Natural killer cell treated with Interleukin-12 subunit alpha and Interleukin-12 subunit beta and Interleukin-15 and Interleukin-18, amount 100 ng/mL, for 72 hours (primary cell): ENCODE measurements around the gene SMIM35. TPM values are rescaled to one million over a fixed set of nuclear protein-coding genes. Genes with fewer than 3 reads are reported as not detected.

Experiments used
- ATAC-seq, 2 donors: fragments of 150-1000 bp; cut with Tn5 transposase in 1 of 2; sonication (Bioruptor Pico), chemical (Tn5 transposase) in 1 of 2; 2 replicates each; pipeline ENCODE4 v1.10.0; 2021
- DNase-seq: peaks from one replicate; pipeline ENCODE4 v3.0.0; 2022; ENCODE audit warnings: low spot score
- H3K27ac Mint-ChIP-seq, 2 donors: 1 replicate in 1 of 2; 2 replicates in 1 of 2; pipeline ENCODE4 v1.8.0; 2022; ENCODE audit warnings: mixed read lengths in 2 of 2, mild to moderate bottlenecking in 1 of 2, moderate library complexity in 1 of 2
- H3K27me3 Mint-ChIP-seq, 2 donors: 1 replicate in 1 of 2; 2 replicates in 1 of 2; pipeline ENCODE4 v1.8.0; 2022; ENCODE audit warnings: mixed read lengths in 2 of 2
- H3K36me3 Mint-ChIP-seq: one replicate; pipeline ENCODE4 v1.8.0; 2022; ENCODE audit warnings: mixed read lengths
- H3K4me1 Mint-ChIP-seq, 2 donors: 1 replicate in 1 of 2; 2 replicates in 1 of 2; pipeline ENCODE4 v1.8.0; 2022; ENCODE audit warnings: low read depth in 2 of 2, mixed read lengths in 2 of 2, mild to moderate bottlenecking in 1 of 2
- H3K4me3 Mint-ChIP-seq: one replicate; pipeline ENCODE4 v1.8.0; 2022; ENCODE audit warnings: mixed read lengths
- H3K9me3 Mint-ChIP-seq: 2 replicates; pipeline ENCODE4 v1.8.0; 2022; ENCODE audit warnings: mixed read lengths
- total RNA-seq, 2 donors: library from RNA; stranded (reverse); gene quantifications; one replicate each; pipeline ENCODE4 v1.2.3, GENCODE V29; 2022

SMIM35 gene
- total RNA-seq, 2 donors from 2014 or later = not detected

DNA sequence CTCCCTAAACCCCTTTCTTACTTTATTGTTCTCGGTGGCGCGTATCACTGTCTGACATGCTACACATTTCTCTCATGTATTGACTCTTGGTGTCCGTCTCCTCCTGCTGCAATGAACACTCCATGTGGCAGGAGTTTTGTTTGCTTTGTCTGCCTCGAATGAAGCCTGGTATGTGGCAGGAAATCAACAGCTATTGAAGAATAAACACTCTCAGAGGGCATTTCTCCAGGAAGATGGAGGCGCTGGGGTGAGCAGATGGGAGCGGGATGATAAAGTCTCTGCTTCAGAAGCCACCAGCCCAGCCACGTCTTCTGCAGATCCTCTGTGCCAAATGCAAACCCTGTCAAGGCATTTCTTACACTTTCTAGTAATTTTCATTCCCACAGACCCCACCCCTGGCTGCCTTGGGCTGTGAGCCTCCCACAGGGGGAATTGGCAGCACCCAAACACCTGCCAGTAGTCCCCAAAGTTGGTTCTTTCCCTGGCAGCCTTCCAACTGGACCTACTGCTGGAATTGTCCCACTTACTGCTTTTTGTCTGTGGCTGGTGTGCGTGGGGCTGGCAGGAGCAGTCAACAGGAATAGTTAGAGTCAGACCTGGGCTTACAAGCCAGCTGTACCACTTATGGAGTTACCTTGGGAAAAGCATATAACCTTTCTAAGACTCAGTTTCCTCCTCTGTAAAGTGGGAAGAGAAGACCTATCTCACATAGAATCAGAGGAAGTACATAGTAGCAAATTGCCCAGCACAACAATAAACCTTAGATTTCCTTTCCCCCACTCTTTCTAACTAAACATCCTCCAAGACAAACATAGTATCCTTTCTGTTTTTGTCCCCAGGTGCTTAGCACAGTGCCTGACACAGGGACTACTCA lies 113.9 kb downstream of the SMIM35 start:
- Mint-ChIP-seq H3K36me3 (no peaks in the 10 kb centered on the region), H3K4me3 (peak overlapping the region; percentile 23), H3K4me1 (peaks cover 57 to 71% of the 10 kb centered on the region in 2 donors), H3K27me3 (no peaks in the 10 kb centered on the region), H3K9me3 (no peaks in the 10 kb centered on the region), H3K27ac (peak overlapping the region; percentile 32 to 89)
- ATAC-seq (no peak), DNase-seq (no peak)

- Mint-ChIP-seq H3K27ac (peak overlapping the region in 1 of 2 donors; percentile 89), H3K36me3 (no peaks in the 10 kb centered on the region), H3K9me3 (no peaks in the 10 kb centered on the region), H3K4me3 (no peak overlapping the region), H3K4me1 (peaks cover 55 to 64% of the 10 kb centered on the region in 2 donors), H3K27me3 (no peaks in the 10 kb centered on the region)
- no peak for ATAC-seq
- no peak for DNase-seq
Observed at GRCh38 chr11:117972044-117972443, 114.7 kb downstream of the SMIM35 start.

DNA sequence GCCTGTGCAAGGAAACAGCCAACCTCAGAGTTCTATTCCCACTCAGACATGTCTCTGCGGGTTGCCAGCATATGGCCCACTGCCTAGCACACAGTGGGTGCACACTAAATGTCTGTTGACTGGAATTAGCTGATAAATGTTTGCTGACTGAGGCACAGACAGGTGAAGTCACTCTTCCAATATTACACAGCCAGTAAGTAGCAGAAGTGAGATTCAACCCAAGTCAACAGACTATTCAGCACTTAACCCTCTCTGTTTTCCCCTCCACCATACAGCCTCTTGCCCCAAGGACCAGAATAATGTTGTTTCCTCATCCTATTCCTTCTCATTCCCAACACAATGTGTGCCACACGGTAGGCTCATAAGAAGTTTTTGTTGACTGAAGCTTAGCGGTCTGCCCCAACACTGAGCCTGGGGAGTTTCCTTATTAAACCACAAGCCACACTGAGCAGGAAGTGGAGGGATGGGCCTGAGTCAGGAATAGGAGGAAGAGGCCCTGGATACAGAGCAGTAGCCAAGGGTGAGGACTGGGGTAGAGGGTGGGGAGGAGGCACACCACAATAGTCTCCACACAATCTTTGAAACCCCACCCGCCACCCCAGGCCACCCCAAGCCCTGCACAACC lies 116.3 kb downstream of the SMIM35 start:
- Mint-ChIP-seq H3K36me3 (no peaks in the 10 kb centered on the region), H3K9me3 (no peaks in the 10 kb centered on the region), H3K4me1 (peaks cover 52 to 56% of the 10 kb centered on the region in 2 donors), H3K4me3 (peak overlapping the region; percentile 64), H3K27ac (peak overlapping the region; percentile 67 to 89), H3K27me3 (no peaks in the 10 kb centered on the region)
- DNase-seq (peak; percentile 80), ATAC-seq (peak; percentile 80 to 87)

DNA sequence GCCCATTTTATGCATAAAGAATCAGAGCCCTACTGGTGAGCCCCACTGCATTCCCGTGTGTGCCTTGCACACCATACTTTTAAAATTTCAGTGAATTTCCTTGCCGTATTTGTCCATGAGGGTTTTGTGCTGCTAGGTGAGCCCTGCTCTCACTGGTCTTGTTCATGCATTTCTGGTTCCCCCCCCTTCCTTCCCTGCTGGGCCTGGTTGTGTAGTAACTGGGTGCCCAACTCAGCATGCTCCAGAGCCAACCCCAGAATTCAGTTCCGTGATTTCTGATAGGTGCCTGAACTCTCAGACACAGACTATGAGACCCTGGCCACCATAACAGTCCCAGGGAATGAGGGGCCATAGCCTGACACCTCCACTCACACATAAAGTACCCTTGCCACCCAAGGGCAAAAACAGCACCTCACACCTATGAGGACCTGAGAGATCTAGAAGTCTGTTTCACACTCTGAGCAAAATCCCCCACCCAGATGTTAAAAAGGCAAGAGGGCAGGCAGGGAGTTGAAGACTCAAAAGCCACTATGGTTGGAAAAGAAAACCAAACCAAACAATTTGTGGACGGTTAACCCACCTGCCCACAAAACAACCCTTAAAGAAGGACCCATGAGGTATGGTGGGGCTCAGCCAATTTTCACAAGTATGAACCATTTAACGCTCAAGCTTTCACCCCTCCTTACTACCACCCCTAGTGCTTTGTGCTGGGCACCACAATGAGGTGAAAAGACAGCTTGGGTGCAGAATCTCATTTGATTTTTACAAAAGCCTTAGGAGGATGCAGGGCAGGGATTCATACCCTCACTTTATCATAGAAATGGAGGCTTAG lies 117.4 kb downstream of the SMIM35 start:
- Mint-ChIP-seq H3K27me3 (no peaks in the 10 kb centered on the region), H3K9me3 (no peaks in the 10 kb centered on the region), H3K4me3 (peak overlapping the region; percentile 64), H3K4me1 (peaks cover 47 to 49% of the 10 kb centered on the region in 2 donors), H3K36me3 (no peaks in the 10 kb centered on the region), H3K27ac (peak overlapping the region; percentile 67 to 89)
- ATAC-seq (peak in 1 of 2 donors; percentile 60), DNase-seq (no peak)

- ATAC-seq = no peak
- Mint-ChIP-seq H3K36me3 (no peaks in the 10 kb centered on the region), H3K27me3 (no peaks in the 10 kb centered on the region), H3K4me1 (peaks cover 27 to 32% of the 10 kb centered on the region in 2 donors), H3K9me3 (no peaks in the 10 kb centered on the region), H3K4me3 (no peak overlapping the region), H3K27ac (no peak overlapping the region)
- DNase-seq = no peak
Observed at GRCh38 chr11:117966908-117967307, 119.9 kb downstream of the SMIM35 start.

GRCh38 chr11:117962826-117963225 lies 123.9 kb downstream of the SMIM35 start:
- ATAC-seq = no peak
- Mint-ChIP-seq H3K27me3 (no peaks in the 10 kb centered on the region), H3K4me3 (no peak overlapping the region), H3K9me3 (peaks cover 8% of the 10 kb centered on the region), H3K27ac (no peak overlapping the region), H3K36me3 (peaks cover 18% of the 10 kb centered on the region), H3K4me1 (peaks cover 20 to 29% of the 10 kb centered on the region in 2 donors)
- no peak for DNase-seq

DNA sequence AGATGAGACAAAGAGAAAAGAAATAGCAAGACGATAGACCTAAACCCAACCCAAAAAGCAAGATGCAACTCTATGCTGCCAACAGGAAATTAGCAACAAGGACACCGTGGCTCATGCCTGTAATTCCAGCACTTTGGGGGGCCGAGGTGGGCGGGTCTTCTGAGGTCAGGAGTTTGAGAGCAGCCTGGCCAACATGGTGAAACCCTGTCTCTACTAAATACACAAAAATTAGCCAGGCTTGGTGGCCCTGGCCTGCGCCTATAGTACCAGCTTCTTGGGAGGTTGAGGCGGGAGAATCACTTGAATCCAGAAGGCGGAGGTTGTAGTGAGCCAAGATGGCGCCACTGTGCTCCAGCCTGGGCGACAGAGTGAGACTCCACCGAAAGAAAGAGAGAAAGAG lies 124.9 kb downstream of the SMIM35 start:
- H3K27ac Mint-ChIP-seq = no peak overlapping the region
- H3K9me3 Mint-ChIP-seq = peaks cover 8% of the 10 kb centered on the region
- DNase-seq (no peak), ATAC-seq (no peak)
- no peak overlapping the region for H3K4me3 Mint-ChIP-seq
- peaks cover 24% of the 10 kb centered on the region for H3K36me3 Mint-ChIP-seq
- no peaks in the 10 kb centered on the region for H3K27me3 Mint-ChIP-seq
- H3K4me1 Mint-ChIP-seq = peaks cover 20 to 29% of the 10 kb centered on the region in 2 donors

- Mint-ChIP-seq H3K27ac (peak overlapping the region; percentile 30 to 90), H3K4me3 (no peak overlapping the region), H3K4me1 (peaks cover 22 to 29% of the 10 kb centered on the region in 2 donors)
Observed at GRCh38 chr11:117960406-117960805, 126.4 kb downstream of the SMIM35 start.

GRCh38 chr11:117959438-117960149 lies 127.2 kb downstream of the SMIM35 start:
- Mint-ChIP-seq H3K27me3 (no peaks in the 10 kb centered on the region), H3K27ac (peak overlapping the region; percentile 30 to 90), H3K9me3 (peaks cover 13% of the 10 kb centered on the region), H3K4me3 (peak overlapping the region; percentile 68), H3K4me1 (peaks cover 22 to 29% of the 10 kb centered on the region in 2 donors), H3K36me3 (peaks cover 35% of the 10 kb centered on the region)
- ATAC-seq = no peak
- DNase-seq = no peak

More at GRCh38 chr11:117960406-117960805, 126.4 kb downstream of the SMIM35 start:
- DNase-seq (no peak), ATAC-seq (no peak)
- Mint-ChIP-seq H3K9me3 (peaks cover 13% of the 10 kb centered on the region), H3K36me3 (peaks cover 35% of the 10 kb centered on the region), H3K27me3 (no peaks in the 10 kb centered on the region)

DNA sequence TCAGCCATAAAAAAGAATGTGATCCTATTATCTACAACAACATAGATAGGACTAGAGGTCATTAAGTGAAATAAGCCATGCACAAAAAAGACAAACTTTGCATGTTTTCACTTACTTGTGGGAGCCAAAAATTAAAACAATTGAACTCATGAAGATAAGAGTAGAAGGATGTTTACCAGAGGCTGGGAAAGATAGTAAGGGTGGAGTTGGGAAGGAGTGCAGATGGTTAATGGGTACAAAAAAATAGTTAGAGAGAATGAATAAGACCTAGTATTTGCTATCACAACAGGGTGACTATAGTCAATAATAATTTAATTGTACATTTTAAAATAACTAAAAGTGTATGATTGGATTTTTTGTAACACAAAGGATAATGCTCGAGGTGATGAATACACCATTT lies 127.8 kb downstream of the SMIM35 start:
- Mint-ChIP-seq H3K9me3 (peaks cover 13% of the 10 kb centered on the region), H3K27ac (peak overlapping the region; percentile 34 to 90), H3K27me3 (no peaks in the 10 kb centered on the region), H3K36me3 (peaks cover 35% of the 10 kb centered on the region), H3K4me3 (peak overlapping the region; percentile 29), H3K4me1 (peaks cover 22 to 29% of the 10 kb centered on the region in 2 donors)
- DNase-seq = no peak
- ATAC-seq = no peak
